K562 (cell line): ENCODE measurements around the gene TTLL9. TPM values are rescaled to one million over a fixed set of nuclear protein-coding genes. Genes with fewer than 3 reads are reported as not detected.

ENCODE experiments used
- ATAC-seq: fragments of 200-7000 bp; cut with Tn5 transposase; 3 replicates; pipeline ENCODE4 v1.9.1; 2020; ENCODE audit warnings: moderate library complexity
- BruUV-seq: library from RNA; stranded (reverse); fragments of 400-500 nt; replicated peaks from 2 replicates; lab custom pipeline; 2021; lab: Mats Ljungman, UMichigan
- CTCF ChIA-PET: fragments of 300-600 bp; formaldehyde crosslinking; extraction: SDS; loops from one replicate; lab custom pipeline; 2021; ENCODE audit warnings: low intra/inter-chr PET ratio; lab: Yijun Ruan, JAX
- POLR2A ChIA-PET: fragments of 300-600, 350-650 bp; sonication (Branson Sonifier 250); formaldehyde crosslinking; extraction: SDS; loops from one replicate; lab custom pipeline; 2021; ENCODE audit warnings: antibody characterized with exemption, inconsistent platforms; lab: Yijun Ruan, JAX
- DNase-seq, 4 experiments: peaks; one replicate each; pipeline versions ENCODE4 v3.0.0 to v3.0.0-alpha.2; 2011 to 2018; ENCODE audit warnings: low spot score in 3 of 4, mixed read lengths in 3 of 4; ENCODE audit errors: extremely low read depth in 1 of 4
- FAIRE-seq: peaks from 2 replicates; lab custom pipeline; 2011; peaks lifted over from hg19 to GRCh38; lab: Jason Lieb, UNC
- H2AFZ ChIP-seq: 2 replicates; pipeline ENCODE4 v1.6.0; 2011; ENCODE audit warnings: low read depth, low read length, control low read depth, inconsistent platforms
- H3K27ac ChIP-seq: fragments of 200-600 bp; 3 replicates; pipeline ENCODE4 v1.8.0; 2011; ENCODE audit warnings: low read depth, mild to moderate bottlenecking, control low read depth, inconsistent platforms, low read length, moderate library complexity, mixed read lengths; ENCODE audit errors: extremely low read depth
- H3K27me3 ChIP-seq, 2 experiments: fragments of 300-600 bp in 1 of 2; 2 replicates in 1 of 2; 3 replicates in 1 of 2; pipeline versions ENCODE4 v1.6.0 to v1.8.0; 2011; ENCODE audit warnings: inconsistent platforms in 2 of 2, low read length in 2 of 2, mild to moderate bottlenecking in 1 of 2, mixed read lengths in 1 of 2, moderate library complexity in 1 of 2; ENCODE audit not compliant: control insufficient read depth in 2 of 2, insufficient read depth in 2 of 2
- H3K36me3 ChIP-seq: fragments of 300-600 bp; 3 replicates; pipeline ENCODE4 v1.8.0; 2011; ENCODE audit warnings: mild to moderate bottlenecking, low read length, inconsistent platforms; ENCODE audit not compliant: control insufficient read depth, insufficient read depth
- H3K4me1 ChIP-seq, 2 experiments: fragments of 200-600 bp in 1 of 2; replicated peaks in 1 of 2; 2 replicates in 1 of 2; 3 replicates in 1 of 2; pipeline versions ENCODE4 v1.5.1 to v1.8.0; 2011; ENCODE audit warnings: inconsistent platforms in 2 of 2, low read length in 2 of 2, mild to moderate bottlenecking in 1 of 2, mixed read lengths in 1 of 2, moderate library complexity in 1 of 2; ENCODE audit not compliant: control insufficient read depth in 2 of 2, insufficient read depth in 2 of 2
- H3K4me2 ChIP-seq: 2 replicates; pipeline ENCODE4 v1.6.1; 2011; ENCODE audit warnings: low read length, control low read depth, inconsistent platforms, mixed read lengths; ENCODE audit not compliant: insufficient read depth
- H3K4me3 ChIP-seq: fragments of 200-600 bp; sonication (generic), shearing (Covaris generic); 2 replicates; pipeline ENCODE4 v1.5.1; 2016; ENCODE audit warnings: control low read depth, inconsistent platforms
- H3K79me2 ChIP-seq: fragments of 200-600 bp; 3 replicates; pipeline ENCODE4 v1.8.0; 2011; ENCODE audit warnings: low read length, inconsistent platforms; ENCODE audit not compliant: control insufficient read depth, insufficient read depth
- H3K9ac ChIP-seq, 2 experiments: 2 replicates each; pipeline versions ENCODE4 v1.6.0 to v1.6.1; 2011; ENCODE audit warnings: low read depth in 2 of 2, low read length in 2 of 2, control low read depth in 1 of 2, inconsistent platforms in 1 of 2, mild to moderate bottlenecking in 1 of 2, mixed read lengths in 1 of 2; ENCODE audit not compliant: insufficient read depth in 1 of 2
- H3K9me1 ChIP-seq: one replicate; pipeline ENCODE4 v1.6.0; 2011; ENCODE audit warnings: inconsistent platforms, mild to moderate bottlenecking, low read length, moderate library complexity; ENCODE audit not compliant: control insufficient read depth, insufficient read depth
- H3K9me3 ChIP-seq: replicated peaks from 2 replicates; pipeline ENCODE4 v1.5.1; 2011; ENCODE audit warnings: low read depth, low read length, inconsistent platforms; ENCODE audit not compliant: control insufficient read depth, insufficient read depth
- H4K20me1 ChIP-seq: replicated peaks from 2 replicates; pipeline ENCODE4 v1.6.1; 2011; ENCODE audit warnings: low read length, inconsistent platforms, mixed read lengths; ENCODE audit not compliant: control insufficient read depth, insufficient read depth
- ADNP ChIP-seq: fragments of 200-800 bp; sonication (Bioruptor generic); IDR thresholded peaks from 2 replicates; pipeline ENCODE4 v1.6.1; 2016; ENCODE audit warnings: missing genetic modification characterization, missing compliant biosample characterization
- BCL6 ChIP-seq: fragments of 250-450 bp; sonication (Bioruptor Pico); IDR thresholded peaks from 2 replicates; pipeline ENCODE4 v1.4.0; 2020
- BCOR ChIP-seq: fragments of 450-650 bp; IDR thresholded peaks from 2 replicates; pipeline ENCODE4 v1.6.1; 2016
- CBX1 ChIP-seq: sonication (generic); IDR thresholded peaks from 2 replicates; pipeline ENCODE4 v1.6.1; 2016; ENCODE audit warnings: antibody characterized with exemption, low read depth, mild to moderate bottlenecking
- CHD4 ChIP-seq: fragments of 200-600 bp; sonication (generic); IDR thresholded peaks from 3 replicates; pipeline ENCODE4 v1.6.1; 2012; ENCODE audit warnings: low read depth, mild to moderate bottlenecking, mixed read lengths, low read length, inconsistent platforms; ENCODE audit not compliant: insufficient read depth, insufficient replicate concordance, poor library complexity, severe bottlenecking
- EP400 ChIP-seq: fragments of 450-650 bp; IDR thresholded peaks from 2 replicates; pipeline ENCODE4 v1.6.1; 2017; ENCODE audit warnings: antibody characterized with exemption, mild to moderate bottlenecking, moderate library complexity
- GATA2 ChIP-seq: sonication (generic); formaldehyde crosslinking; IDR thresholded peaks from 2 replicates; pipeline ENCODE4 v1.4.0; 2020; ENCODE audit warnings: mild to moderate bottlenecking, missing genetic modification reagents
- KAT7 ChIP-seq: sonication (generic); formaldehyde crosslinking; IDR thresholded peaks from 2 replicates; pipeline ENCODE4 v1.8.0; 2022; ENCODE audit warnings: missing genetic modification reagents, mild to moderate bottlenecking, borderline replicate concordance
- L3MBTL2 ChIP-seq: fragments of 450-650 bp; IDR thresholded peaks from 2 replicates; pipeline ENCODE4 v1.6.1; 2016; ENCODE audit warnings: mild to moderate bottlenecking, moderate library complexity
- MEF2A ChIP-seq: IDR thresholded peaks from 2 replicates; pipeline ENCODE4 v1.6.1; 2011; ENCODE audit warnings: low read depth, mild to moderate bottlenecking, low read length, moderate library complexity; ENCODE audit not compliant: control insufficient read depth
- NFE2 ChIP-seq: IDR thresholded peaks from 2 replicates; pipeline ENCODE4 v1.6.1; 2014; ENCODE audit warnings: antibody characterized with exemption, low read depth
- OTX1 ChIP-seq: fragments of 450-650 bp; formaldehyde crosslinking; IDR thresholded peaks from 2 replicates; pipeline ENCODE4 v1.4.0; 2022; ENCODE audit warnings: mild to moderate bottlenecking
- POLR2AphosphoS5 ChIP-seq: IDR thresholded peaks from 2 replicates; pipeline ENCODE4 v1.6.1; 2011; ENCODE audit warnings: mild to moderate bottlenecking, low read depth, low read length, moderate library complexity; ENCODE audit not compliant: control insufficient read depth, insufficient read depth
- RAD21 ChIP-seq, 2 experiments: fragments of 250-450 bp in 1 of 2; fragments of 450-650 bp in 1 of 2; sonication (Bioruptor Pico) in 1 of 2; formaldehyde crosslinking in 1 of 2; IDR thresholded peaks in 1 of 2; conservative IDR thresholded peaks in 1 of 2; 2 replicates each; pipeline versions ENCODE4 v1.4.0 to v1.8.0; 2020 to 2022; ENCODE audit warnings: mild to moderate bottlenecking in 2 of 2, moderate library complexity in 1 of 2
- RBM25 ChIP-seq: fragments of 200-400 bp; formaldehyde crosslinking; IDR thresholded peaks from 2 replicates; pipeline ENCODE4 v1.6.1; 2018; ENCODE audit warnings: low read length, low read depth, moderate library complexity; ENCODE audit not compliant: severe bottlenecking
- RCOR1 ChIP-seq, 2 experiments: IDR thresholded peaks; 2 replicates each; pipeline ENCODE4 v1.6.1; 2012; ENCODE audit warnings: low read depth in 2 of 2, low read length in 2 of 2, borderline replicate concordance in 1 of 2, improper control_type of control experiment in 1 of 2
- RFX7 ChIP-seq: fragments of 250-450 bp; sonication (Bioruptor Pico); IDR thresholded peaks from 2 replicates; pipeline ENCODE4 v1.5.1; 2021; ENCODE audit warnings: mild to moderate bottlenecking
- XRCC4 ChIP-seq: IDR thresholded peaks from one replicate; pipeline ENCODE4 v1.6.1; 2011; ENCODE audit not compliant: insufficient read depth, insufficient read length; ENCODE audit errors: extremely low read depth
- XRCC5 ChIP-seq: fragments of 200-400 bp; formaldehyde crosslinking; IDR thresholded peaks from 2 replicates; pipeline ENCODE4 v1.6.1; 2017; ENCODE audit warnings: low read depth, mild to moderate bottlenecking, low read length
- ZNF143 ChIP-seq: sonication (generic); formaldehyde crosslinking; IDR thresholded peaks from 2 replicates; pipeline ENCODE4 v1.9.0; 2022; ENCODE audit warnings: mild to moderate bottlenecking, missing genetic modification reagents
- ZNF239 ChIP-seq: fragments of 250-450 bp; sonication (Bioruptor Pico); IDR thresholded peaks from 2 replicates; pipeline ENCODE4 v1.4.0; 2020; ENCODE audit warnings: mild to moderate bottlenecking
- WGBS: fragments of 100-300 bp; shearing (Covaris generic); methylation state at CpG from one replicate; pipeline ENCODE4 v1.1.6; 2016; ENCODE audit warnings: low coverage, mixed read lengths; ENCODE audit not compliant: insufficient coverage; ENCODE audit errors: missing lambda C conversion rate; 5-methylcytosine and 5-hydroxymethylcytosine counted together
- in situ Hi-C: fragments of 300-500 bp; cut with MboI; formaldehyde crosslinking; loops from 4 replicates; pipeline ENCODE4 v1.15.0; 2018; ENCODE audit warnings: inconsistent platforms, mixed read lengths
- intact Hi-C: fragments of 100-400 bp; cut with micrococcal nuclease; formaldehyde crosslinking; loops from 2 replicates; pipeline ENCODE4 v1.14.2; 2022
- polyA plus RNA-seq, 8 experiments: library from polyadenylated mRNA; depleted of rRNA in 4 of 8; stranded (reverse) in 5 of 8; unstranded in 3 of 8; fragments of >200 nt; fragmentation: Nextera tagmentation in 2 of 8; fragmentation: Illumina TruSeq in 1 of 8; extraction: Ambion mirVana in 2 of 8; extraction: Trizol in 1 of 8; gene quantifications; 2 replicates each; pipeline versions ENCODE4 v1.2.1 to v1.2.3, GENCODE V29; 2011 to 2014; ENCODE audit warnings: inconsistent platforms in 1 of 8, missing spikeins in 1 of 8
- total RNA-seq, 7 experiments: library from RNA; depleted of rRNA in 6 of 7; stranded (reverse); fragments of >200 nt in 6 of 7; fragmentation: Illumina TruSeq in 2 of 7; extraction: Trizol in 2 of 7; gene quantifications; 2 replicates each; pipeline versions ENCODE4 v1.2.1 to v1.2.3, GENCODE V29; 2011 to 2021; ENCODE audit warnings: low replicate concordance in 1 of 7
- TF ChIP-seq, protein P1 (sequence below): fragments of 450-650 bp; formaldehyde crosslinking; IDR thresholded peaks from 2 replicates; pipeline ENCODE4 v1.4.0; 2022; ENCODE audit warnings: mild to moderate bottlenecking, moderate library complexity
- TF ChIP-seq, protein P2 (sequence below): sonication (generic); formaldehyde crosslinking; IDR thresholded peaks from 2 replicates; pipeline ENCODE4 v1.8.1; 2023; ENCODE audit warnings: mild to moderate bottlenecking, missing genetic modification reagents

The TTLL9 gene
- total and polyA plus RNA-seq, 9 of the 15 experiments (the other 6 are each of a cell fraction or from before 2014, with no cell fraction given) = 0.06 to 0.07 TPM; not detected in 7

DNA sequence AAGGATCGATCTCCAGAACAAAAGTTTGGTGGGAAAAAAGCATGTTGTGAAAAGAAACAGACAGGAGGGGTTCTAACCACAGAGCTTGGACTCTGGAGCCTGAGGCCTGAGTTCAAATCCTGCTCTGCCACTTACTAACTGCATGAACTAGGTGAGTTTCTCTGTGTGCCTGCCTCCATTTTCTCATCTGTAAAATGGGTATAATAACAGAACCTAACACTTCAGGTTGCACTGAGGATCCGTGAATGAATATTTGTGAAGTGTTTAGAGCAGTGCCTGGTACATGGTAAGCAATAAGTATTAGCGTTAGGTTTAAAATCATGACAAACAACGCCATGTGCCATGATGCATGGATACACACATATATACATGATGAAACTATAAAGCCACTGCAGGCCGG, 36.6 kb downstream of the TTLL9 start:
- H3K27ac ChIP-seq = no peak overlapping the region
- ATAC-seq = no peak
- no peak overlapping the region for H3K4me2 ChIP-seq
- intact Hi-C loops (no loop called here), in situ Hi-C loops (no loop called here)
- POLR2A ChIA-PET = interaction anchor here (0.9 kb wide), 1 partner anchor 12 kb away, joined by 3 read pairs; no protein-coding TSS in a partner anchor
- no peak overlapping the region for H2AFZ ChIP-seq
- H3K4me1 ChIP-seq = no peaks in the 10 kb centered on the region; a peak in 2 of 5 replicates
- no TSS peak for BruUV-seq
- H3K9me3 ChIP-seq = no peaks in the 10 kb centered on the region
- H3K9ac ChIP-seq = no peak overlapping the region
- H3K27me3 ChIP-seq = peaks cover 2 to 21% of the 10 kb centered on the region in 2 experiments; a peak in 2 of 5 replicates
- H3K4me3 ChIP-seq = no peak overlapping the region
- no peaks in the 10 kb centered on the region for H3K79me2 ChIP-seq
- 29% methylated on average over 5 of the region's 5 CpGs for WGBS
- no peaks in the 10 kb centered on the region for H3K9me1 ChIP-seq
- H3K36me3 ChIP-seq = no peaks in the 10 kb centered on the region
- H4K20me1 ChIP-seq = no peaks in the 10 kb centered on the region
- FAIRE-seq = no peak
- CTCF ChIA-PET = no interaction called here
- DNase-seq = no peak
- no peak for TF ChIP-seq KAT7 (CRISPR knock-in tag)
- no peak for TF ChIP-seq MEF2A
- TF ChIP-seq L3MBTL2 = no peak
- TF ChIP-seq ZNF239 (CRISPR knock-in tag) = no peak
- TF ChIP-seq, protein P1, sequence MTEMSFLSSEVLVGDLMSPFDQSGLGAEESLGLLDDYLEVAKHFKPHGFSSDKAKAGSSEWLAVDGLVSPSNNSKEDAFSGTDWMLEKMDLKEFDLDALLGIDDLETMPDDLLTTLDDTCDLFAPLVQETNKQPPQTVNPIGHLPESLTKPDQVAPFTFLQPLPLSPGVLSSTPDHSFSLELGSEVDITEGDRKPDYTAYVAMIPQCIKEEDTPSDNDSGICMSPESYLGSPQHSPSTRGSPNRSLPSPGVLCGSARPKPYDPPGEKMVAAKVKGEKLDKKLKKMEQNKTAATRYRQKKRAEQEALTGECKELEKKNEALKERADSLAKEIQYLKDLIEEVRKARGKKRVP (CRISPR knock-in tag) = no peak
- no peak for TF ChIP-seq EP400
- TF ChIP-seq XRCC5 = no peak
- TF ChIP-seq XRCC4 = no peak
- peak; percentile 69; the same call in 1 of the 2 replicates for TF ChIP-seq BCOR
- no peak for TF ChIP-seq RFX7 (CRISPR knock-in tag)
- TF ChIP-seq BCL6 (CRISPR knock-in tag) = no peak
- 0 out of 2 replicates have a peak, but pooled peaks have one; percentile 55 for TF ChIP-seq CBX1
- no peak for TF ChIP-seq RCOR1 (IDR thresholded peaks at IDR 0.05; ENCODE audit: borderline replicate concordance in 1 of 2, low read depth in 2 of 2, low read length in 2 of 2)
- no peak for TF ChIP-seq ZNF143
- no peak for TF ChIP-seq OTX1 (CRISPR knock-in tag)
- peak; percentile 85 for TF ChIP-seq RBM25
- TF ChIP-seq, protein P2, sequence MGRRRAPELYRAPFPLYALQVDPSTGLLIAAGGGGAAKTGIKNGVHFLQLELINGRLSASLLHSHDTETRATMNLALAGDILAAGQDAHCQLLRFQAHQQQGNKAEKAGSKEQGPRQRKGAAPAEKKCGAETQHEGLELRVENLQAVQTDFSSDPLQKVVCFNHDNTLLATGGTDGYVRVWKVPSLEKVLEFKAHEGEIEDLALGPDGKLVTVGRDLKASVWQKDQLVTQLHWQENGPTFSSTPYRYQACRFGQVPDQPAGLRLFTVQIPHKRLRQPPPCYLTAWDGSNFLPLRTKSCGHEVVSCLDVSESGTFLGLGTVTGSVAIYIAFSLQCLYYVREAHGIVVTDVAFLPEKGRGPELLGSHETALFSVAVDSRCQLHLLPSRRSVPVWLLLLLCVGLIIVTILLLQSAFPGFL (CRISPR knock-in tag) = no peak
- TF ChIP-seq CHD4 = peak; percentile 32
- TF ChIP-seq ADNP (tag) = peak; percentile 82
- TF ChIP-seq NFE2 = no peak
- TF ChIP-seq POLR2AphosphoS5 = no peak
- no peak for TF ChIP-seq RAD21 (CRISPR knock-in tag; conservative IDR thresholded peaks at IDR 0.05 in 1 of 2, IDR thresholded peaks at IDR 0.05 in 1 of 2)
- TF ChIP-seq GATA2 = no peak
